Measurements from ENCODE around the gene TMPRSS6. TPM values are rescaled to one million over a fixed set of nuclear protein-coding genes. Genes with fewer than 3 reads are reported as not detected.

TMPRSS6 gene
- total RNA-seq, 1 experiment from 2014 or later: not detected

DNA sequence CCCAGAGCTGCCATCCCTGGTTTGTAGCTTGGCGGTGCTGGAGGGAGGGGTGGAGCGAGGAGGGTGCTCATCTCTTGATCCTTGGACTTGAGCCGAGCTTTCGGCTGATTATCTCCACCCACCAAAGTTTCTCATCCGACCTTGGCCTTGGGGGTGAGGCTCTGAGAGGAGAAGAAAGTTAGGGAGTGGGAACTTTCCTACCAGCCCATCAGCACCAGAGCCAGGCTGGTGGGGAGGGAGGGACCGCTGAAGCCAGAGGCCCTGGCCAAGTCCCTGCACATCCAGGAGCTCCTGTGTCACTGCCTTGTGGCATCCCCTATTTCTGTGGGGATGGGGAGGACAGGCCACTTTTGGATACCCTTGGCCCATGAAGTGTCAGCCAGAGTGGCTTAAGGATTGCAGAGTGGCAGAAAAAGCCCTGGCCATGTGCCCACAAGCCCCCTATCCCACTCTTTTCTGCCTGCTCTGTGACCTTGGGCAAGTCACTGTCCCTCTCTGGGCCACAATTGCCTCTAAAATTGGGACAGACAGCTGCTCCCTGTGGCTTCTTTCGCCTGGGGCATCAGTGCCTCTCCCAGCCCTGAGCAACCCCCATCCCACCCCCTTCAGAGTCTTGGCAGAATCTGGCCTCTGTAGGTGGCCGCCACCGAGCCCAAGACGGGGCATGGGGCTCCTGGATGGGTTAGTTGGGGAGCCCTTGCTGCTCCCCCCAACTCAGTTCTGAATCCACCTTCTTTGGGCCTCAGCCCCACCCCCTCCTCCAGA is 47.7 kb downstream of the TMPRSS6 start:
- TF ChIP-seq, protein P1, sequence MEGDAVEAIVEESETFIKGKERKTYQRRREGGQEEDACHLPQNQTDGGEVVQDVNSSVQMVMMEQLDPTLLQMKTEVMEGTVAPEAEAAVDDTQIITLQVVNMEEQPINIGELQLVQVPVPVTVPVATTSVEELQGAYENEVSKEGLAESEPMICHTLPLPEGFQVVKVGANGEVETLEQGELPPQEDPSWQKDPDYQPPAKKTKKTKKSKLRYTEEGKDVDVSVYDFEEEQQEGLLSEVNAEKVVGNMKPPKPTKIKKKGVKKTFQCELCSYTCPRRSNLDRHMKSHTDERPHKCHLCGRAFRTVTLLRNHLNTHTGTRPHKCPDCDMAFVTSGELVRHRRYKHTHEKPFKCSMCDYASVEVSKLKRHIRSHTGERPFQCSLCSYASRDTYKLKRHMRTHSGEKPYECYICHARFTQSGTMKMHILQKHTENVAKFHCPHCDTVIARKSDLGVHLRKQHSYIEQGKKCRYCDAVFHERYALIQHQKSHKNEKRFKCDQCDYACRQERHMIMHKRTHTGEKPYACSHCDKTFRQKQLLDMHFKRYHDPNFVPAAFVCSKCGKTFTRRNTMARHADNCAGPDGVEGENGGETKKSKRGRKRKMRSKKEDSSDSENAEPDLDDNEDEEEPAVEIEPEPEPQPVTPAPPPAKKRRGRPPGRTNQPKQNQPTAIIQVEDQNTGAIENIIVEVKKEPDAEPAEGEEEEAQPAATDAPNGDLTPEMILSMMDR (IDR thresholded peaks at IDR 0.05; ENCODE audit: unreplicated experiment): no peak
- POLR2A ChIA-PET: interaction anchor here (0.7 kb wide), 1 partner anchor 75 kb away, joined by 4 read pairs; no protein-coding TSS in a partner anchor
- CTCF ChIA-PET: interaction anchor here (0.5 kb wide), 1 partner anchor 105 kb away, joined by 3 read pairs; no protein-coding TSS in a partner anchor
- no TSS peak for BruUV-seq (replicated peaks)
- intact Hi-C loops (cut with micrococcal nuclease): no loop called here
- Mint-ChIP-seq H3K4me3 (ENCODE audit: unreplicated experiment) (no peak overlapping the region), H3K36me3 (ENCODE audit: insufficient read depth, unreplicated experiment) (peaks cover 14% of the 10 kb centered on the region), H3K9me3 (ENCODE audit: unreplicated experiment) (no peaks in the 10 kb centered on the region), H3K4me1 (ENCODE audit: insufficient read depth, unreplicated experiment) (no peaks in the 10 kb centered on the region), H3K27ac (ENCODE audit: low read depth, unreplicated experiment) (no peak overlapping the region), H3K27me3 (ENCODE audit: insufficient read depth, unreplicated experiment) (peaks cover 7% of the 10 kb centered on the region)
- DNase-seq (ENCODE audit: unreplicated experiment): no peak

GRCh38 chr22:37060801-37061610 is 48.5 kb downstream of the TMPRSS6 start:
- BruUV-seq (replicated peaks): no TSS peak
- POLR2A ChIA-PET: no interaction called here
- CTCF ChIA-PET: no interaction called here

DNA sequence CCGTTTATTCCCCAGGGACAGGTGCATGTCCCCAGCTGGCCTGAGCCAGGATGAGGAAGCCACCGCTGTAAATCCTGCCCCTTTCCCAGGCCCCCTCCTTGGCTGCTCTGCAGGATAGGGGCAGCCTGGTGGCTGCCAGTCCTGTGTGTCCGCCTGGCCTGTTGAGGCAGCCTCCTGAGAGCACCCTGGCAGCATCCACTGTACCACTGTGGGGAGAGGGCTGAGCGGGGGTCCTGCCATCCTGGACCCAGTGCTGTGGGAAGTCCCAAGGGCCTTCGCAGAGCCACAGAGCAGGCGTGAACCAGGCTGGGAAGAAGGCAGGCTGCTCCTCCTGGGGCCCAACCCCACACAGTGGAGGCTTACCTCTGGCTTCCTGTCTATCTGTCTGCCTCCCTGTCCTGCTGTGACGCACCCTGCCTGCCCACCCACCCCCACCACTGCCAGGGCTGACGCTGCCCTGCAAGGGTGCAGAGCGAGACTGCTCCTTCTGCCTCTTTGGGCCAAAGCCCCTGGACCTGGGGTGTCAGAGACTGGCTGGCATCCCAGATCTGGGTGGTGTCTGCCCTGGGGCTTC is 49.5 kb downstream of the TMPRSS6 start:
- intact Hi-C loops (cut with micrococcal nuclease): no loop called here
- ChIA-PET POLR2A (no interaction called here), CTCF (no interaction called here)
- H3K27ac Mint-ChIP-seq (ENCODE audit: low read depth, unreplicated experiment): no peak overlapping the region
- H3K4me1 Mint-ChIP-seq (ENCODE audit: insufficient read depth, unreplicated experiment): no peaks in the 10 kb centered on the region
- TF ChIP-seq, protein P1 (IDR thresholded peaks at IDR 0.05; ENCODE audit: unreplicated experiment): no peak
- H3K4me3 Mint-ChIP-seq (ENCODE audit: unreplicated experiment): no peak overlapping the region
- no peaks in the 10 kb centered on the region for H3K27me3 Mint-ChIP-seq (ENCODE audit: insufficient read depth, unreplicated experiment)
- H3K36me3 Mint-ChIP-seq (ENCODE audit: insufficient read depth, unreplicated experiment): peaks cover 14% of the 10 kb centered on the region
- BruUV-seq (replicated peaks): no TSS peak
- no peaks in the 10 kb centered on the region for H3K9me3 Mint-ChIP-seq (ENCODE audit: unreplicated experiment)
- no peak for DNase-seq (ENCODE audit: unreplicated experiment)

More at GRCh38 chr22:37060801-37061610, 48.5 kb downstream of the TMPRSS6 start:
- H3K36me3 Mint-ChIP-seq (ENCODE audit: insufficient read depth, unreplicated experiment): peaks cover 14% of the 10 kb centered on the region
- H3K27ac Mint-ChIP-seq (ENCODE audit: low read depth, unreplicated experiment): no peak overlapping the region
- no peaks in the 10 kb centered on the region for H3K9me3 Mint-ChIP-seq (ENCODE audit: unreplicated experiment)
- no peaks in the 10 kb centered on the region for H3K27me3 Mint-ChIP-seq (ENCODE audit: insufficient read depth, unreplicated experiment)
- no peaks in the 10 kb centered on the region for H3K4me1 Mint-ChIP-seq (ENCODE audit: insufficient read depth, unreplicated experiment)
- TF ChIP-seq, protein P1 (IDR thresholded peaks at IDR 0.05; ENCODE audit: unreplicated experiment): no peak
- DNase-seq (ENCODE audit: unreplicated experiment): no peak
- intact Hi-C loops (cut with micrococcal nuclease): no loop called here
- H3K4me3 Mint-ChIP-seq (ENCODE audit: unreplicated experiment): no peak overlapping the region

Measured in MCF 10A (cell line).